K562 treated with DMSO at 1 percent for 24 hours (cell line): ENCODE data around the gene C11orf16. TPM values are rescaled to one million over a fixed set of nuclear protein-coding genes. Genes with fewer than 3 reads are reported as not detected.

Experiments
- total RNA-seq: library from RNA; unstranded; fragments of 300-600 nt; gene quantifications from 2 replicates; pipeline ENCODE4 v1.2.3, GENCODE V29; 2022; ENCODE audit warnings: low read depth; ENCODE audit not compliant: insufficient read depth

The C11orf16 gene
- not detected in 2 replicates for total RNA-seq

DNA sequence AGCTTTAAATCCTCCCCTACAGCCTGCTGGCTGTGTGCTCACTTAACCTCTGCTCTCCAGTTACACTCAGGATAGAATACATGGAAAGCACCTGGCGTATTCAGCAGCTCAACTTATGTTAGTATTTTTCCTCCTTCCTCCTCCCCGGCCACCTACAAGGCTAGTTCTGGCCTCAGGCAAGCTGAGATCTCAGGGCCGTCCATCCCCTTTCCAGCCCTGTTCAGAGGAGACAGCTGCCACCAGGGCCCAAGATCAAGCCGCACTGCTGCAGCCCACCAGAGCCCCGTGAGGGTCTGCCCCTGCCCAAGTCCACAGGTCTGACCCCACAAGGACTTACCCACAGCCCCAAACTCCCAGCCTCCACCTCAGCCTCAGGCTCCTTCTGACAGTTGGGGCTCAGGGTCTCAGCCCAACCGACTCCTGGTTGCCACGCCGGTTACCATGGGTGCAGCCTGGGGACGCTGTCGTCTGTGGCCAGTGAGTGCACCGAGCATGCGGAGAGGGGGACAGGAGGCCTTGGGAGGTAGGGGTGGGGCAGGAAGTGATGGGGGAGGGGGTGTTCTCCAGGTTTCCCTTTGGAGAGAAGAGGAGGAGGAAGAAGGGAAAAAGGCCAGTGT lies at the start of gene C11orf16:
C11orf16 (minus strand) TSS at position 384 of the 617 bp plus-strand sequence. CDS start 639 bp downstream, outside the sequence.

DNA sequence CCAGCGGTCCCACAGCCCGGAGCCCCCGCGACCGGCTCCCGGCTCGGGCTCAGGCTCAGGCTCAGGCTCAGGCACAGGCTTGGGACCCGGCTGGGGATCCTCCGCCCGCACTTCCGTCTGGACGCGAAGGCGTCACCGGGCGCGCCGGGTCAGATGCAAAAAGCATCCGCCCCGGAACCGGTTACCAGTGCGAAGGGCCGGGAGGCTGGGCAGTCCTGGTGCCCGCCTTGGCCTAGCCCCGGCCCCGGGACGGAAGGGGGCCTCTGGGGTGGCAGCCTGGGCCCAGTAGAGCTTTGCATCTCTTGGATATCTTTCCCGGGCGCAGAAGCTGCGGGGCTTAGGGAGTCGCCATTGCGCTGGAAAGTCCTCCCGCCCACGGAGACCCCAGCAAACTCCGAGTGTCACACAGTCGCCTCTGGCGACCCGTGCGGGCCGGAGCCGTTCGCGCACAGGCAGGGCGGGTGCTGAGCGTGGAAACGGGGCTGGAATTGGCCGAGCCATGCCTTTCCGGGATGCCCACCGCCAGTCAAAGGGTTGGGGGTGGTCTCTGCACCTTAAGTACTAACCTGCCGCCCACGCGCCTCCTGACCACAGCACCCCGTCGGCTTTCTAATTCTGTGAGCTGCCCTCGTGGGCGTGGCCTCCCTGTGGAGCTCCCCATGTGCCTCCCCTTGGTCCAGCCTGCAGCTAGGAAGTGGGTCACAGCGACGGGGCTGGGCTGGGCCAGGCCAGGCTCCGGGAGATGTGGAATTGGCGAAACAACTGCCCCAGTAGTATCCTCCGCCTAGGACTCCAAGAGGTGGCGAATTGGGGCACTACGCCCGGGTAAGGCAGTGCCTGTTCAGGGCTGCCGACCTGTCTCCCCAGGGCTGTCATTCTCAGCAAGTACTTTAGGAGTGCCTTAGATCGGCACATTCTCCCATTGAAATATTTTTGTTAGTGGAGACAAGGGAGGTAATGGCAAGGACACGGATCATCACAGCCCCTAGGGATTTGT lies 31.9 kb upstream of the C11orf16 start, which contains the start of gene TMEM9B:
TMEM9B (minus strand) TSS at position 119 of the 997 bp plus-strand sequence. CDS start 129 bp downstream, outside the sequence.

GRCh38 chr11:8942518-8943066 lies 9.8 kb upstream of the C11orf16 start, which contains the start of gene ASCL3:
ASCL3 (minus strand) TSS chr11:8943016; CDS start chr11:8938161, 4,855 bp downstream.

GRCh38 chr11:8911029-8911823 lies 21.5 kb downstream of the C11orf16 start, which contains the start of gene AKIP1:
AKIP1 (plus strand) TSS chr11:8911189; CDS start chr11:8911450, 261 bp downstream.

Other genes with a start within 250 kb of the C11orf16 start
- gene AKIP1, start 21.8 kb downstream of the C11orf16 start, total RNA-seq = 59.5 and 64.1 TPM in 2 replicates
- gene ASCL3, start 10.1 kb upstream of the C11orf16 start, total RNA-seq = not detected in 2 replicates
- 13.5 and 15.6 TPM in 2 replicates for gene TMEM9B, start 31.5 kb upstream of the C11orf16 start, total RNA-seq
- 13.1 and 14.7 TPM in 2 replicates for gene NRIP3, start 71.1 kb upstream of the C11orf16 start, total RNA-seq
- gene SCUBE2, start 158.7 kb upstream of the C11orf16 start, total RNA-seq = 0.37 TPM in 1 of 2 replicates, not detected in the other